Measurements from ENCODE around the gene AEN.
A peak's percentile ranks its signal among the peaks of the same experiment; 100 is the strongest.

Gene AEN

DNA sequence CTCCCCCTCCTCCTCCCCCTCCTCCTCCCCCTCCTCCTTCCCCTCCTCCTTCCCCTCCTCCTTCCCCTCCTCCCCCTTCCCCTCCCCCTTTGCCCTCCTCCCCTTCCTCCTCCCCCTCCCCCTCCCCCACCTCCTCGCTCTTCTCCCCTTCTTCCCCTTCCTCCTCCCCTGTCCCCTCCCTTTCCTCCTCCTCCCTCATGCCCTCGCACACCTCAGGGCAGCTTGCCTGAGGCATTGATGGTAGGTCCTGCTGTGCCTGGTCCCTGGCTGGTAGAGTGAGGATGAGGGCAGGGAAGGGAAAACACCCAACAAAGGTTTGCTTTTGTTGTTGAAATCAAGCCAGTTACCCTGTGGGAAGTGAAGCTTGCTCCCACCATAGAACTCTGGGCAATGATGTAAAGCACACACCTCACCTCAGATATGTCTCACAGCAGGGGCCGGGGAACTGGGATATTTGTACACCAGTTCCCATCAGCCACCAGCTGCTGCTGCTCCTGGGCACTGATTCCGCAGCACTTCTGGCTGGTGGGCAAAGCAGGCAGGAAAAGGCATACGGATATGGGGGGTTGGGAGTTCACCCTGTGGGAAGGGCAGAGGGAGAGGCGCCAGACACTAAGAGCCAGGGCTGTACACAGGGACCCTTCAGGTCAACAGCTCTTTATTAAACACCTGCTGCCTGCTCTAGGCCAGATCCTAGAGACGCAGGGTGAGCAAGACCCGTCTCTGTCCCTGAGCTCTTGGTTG is 31.5 kb downstream of the AEN start:
- DNase-seq, result peak; percentile 18 to 21

- DNase-seq, result peak; percentile 14 to 17
Observed at GRCh38 chr15:88653200-88654064, 32.3 kb downstream of the AEN start.

GRCh38 chr15:88654430-88655102 is 33.4 kb downstream of the AEN start:
- peak in 1 of 2 experiments; percentile 13 for DNase-seq

GRCh38 chr15:88655103-88655553 is 34.0 kb downstream of the AEN start:
- DNase-seq, result peak in 1 of 2 experiments; percentile 14

DNA sequence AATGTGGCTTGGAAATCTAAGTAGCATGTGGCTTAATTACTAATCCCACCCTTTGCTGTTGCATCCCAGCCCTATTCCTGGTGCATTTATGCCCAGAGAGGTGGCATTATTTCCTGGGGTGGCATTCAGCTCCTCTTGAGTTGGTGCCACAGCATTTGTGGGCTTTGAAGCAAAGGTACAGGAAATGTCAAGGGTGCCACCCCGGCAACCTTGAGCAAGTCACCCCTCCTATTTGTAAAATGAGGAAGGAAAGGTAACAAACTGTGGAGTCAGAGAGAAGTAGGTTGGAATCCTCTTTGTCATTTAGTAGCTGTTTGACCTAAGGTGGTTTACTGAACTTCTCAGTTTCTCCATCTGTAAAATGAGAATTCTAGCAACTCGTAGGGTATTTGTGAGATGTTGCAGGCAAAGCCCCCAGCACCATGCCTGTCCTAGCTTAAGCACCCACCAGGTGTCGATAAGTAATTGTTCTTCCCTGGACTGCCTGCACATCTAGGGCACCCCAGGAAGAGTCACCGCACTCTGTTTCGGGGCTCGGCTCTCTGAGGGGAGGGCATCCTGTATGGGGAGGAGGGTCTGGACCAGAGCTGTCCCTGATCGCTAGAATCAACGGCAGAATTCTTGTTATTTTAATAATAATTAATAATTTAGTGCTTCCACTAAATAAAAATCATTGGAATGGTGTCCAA is 34.8 kb downstream of the AEN start:
- peak in 1 of 2 experiments; percentile 15 for DNase-seq

DNA sequence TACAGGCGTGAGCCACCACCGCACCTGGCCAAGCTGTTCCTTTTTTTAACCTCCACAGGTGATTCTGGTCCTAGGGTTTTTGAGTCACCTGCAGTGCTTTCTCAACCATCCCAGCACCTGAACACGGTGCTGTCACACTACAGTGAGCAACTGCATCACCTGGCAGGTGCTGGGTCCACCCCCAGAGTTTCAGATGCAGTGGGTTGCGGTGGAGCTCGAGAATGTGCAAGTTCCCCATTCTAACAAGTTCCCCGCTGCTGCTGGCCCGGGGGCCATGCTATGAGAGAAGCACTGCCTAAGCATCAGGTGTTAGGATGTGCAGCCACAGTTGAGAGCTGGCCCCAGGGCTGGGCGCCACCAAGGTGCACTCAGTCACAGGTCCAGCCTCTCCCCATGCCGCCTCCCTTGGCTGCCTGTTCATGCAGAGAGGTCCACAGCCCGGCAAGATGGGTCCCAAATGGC is 35.7 kb downstream of the AEN start:
- no peak for DNase-seq

DNA sequence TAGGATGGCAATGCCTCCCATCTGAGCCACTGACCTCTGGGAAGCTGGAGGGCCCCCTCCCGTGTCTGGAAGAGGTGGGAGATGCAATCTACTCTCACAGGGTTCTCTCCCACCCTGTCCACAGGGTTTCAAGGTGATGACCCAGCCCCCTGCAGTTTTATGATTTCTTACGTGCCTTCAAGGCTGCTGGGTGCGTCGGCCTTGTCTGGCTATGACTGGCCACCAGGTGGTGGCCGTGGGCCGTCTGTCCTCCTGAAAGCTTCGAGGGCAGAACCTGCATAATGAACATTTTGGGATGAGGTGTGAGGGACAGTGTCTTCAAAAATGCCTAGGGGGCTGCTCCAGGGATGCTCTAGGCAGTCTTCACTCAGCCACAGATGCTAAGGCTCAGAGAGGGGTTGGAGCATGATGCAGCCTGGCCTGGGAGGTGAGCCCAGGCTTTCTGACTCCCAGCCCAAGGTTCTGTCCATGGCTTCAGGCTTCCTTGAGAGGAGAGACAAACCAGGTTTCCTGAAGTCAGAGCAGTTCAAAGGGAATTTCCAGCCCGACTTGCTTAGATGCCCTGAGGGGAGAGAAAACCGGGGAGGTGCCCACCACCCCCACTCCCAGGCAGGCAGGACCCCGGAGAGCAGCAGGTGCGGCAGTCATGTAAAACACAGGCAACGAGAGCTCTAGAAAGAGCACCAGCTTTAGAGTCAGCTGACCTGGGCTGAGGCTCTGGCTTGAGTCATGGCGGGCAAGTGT is 36.4 kb downstream of the AEN start:
- DNase-seq, result no peak

DNA sequence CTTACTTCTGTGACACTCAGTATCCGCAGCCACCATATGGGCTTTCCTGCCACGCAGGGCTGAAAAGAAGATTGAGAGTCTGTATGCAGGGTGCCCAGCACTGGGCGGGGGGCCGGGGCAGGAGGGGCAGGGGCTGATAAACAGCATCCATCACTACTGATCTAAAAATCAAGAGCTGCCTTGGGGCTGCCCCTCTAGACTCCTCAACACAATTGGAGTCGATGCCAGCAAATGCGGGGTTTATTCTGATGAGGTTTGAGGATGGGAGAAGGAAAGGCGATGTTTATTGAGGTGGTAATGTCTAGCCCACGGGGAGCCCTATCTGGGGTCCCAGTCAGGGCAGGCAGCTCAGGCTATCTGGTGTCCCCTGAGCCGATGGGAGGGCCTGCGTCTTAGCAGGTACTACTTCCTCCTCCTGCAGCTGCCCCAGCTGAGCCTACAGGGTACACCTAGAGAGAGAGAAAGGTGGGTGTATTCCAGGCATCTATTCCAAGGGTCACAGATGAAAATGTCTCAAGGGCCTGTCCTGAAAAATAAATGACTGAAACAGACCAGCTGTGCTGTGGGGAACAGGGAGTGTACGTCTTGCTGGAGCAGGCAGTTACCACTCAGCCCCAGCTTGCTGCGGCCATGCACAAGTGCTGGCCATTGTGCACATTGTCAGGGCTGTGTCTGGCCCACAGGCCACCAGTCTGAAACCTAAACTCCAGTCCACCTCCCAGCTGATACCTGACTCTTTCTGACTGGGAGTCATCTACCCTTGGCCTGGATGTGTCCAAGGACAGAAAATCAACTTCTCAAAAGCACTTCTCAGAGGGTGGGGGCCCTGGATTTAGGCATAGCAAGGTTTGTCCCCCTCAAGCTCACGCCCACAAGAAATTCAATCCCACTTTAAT is 37.2 kb downstream of the AEN start:
- no peak for DNase-seq

GRCh38 chr15:88658972-88659931 is 38.1 kb downstream of the AEN start:
- DNase-seq, result no peak

GRCh38 chr15:88661041-88661700 is 40.0 kb downstream of the AEN start:
- DNase-seq, result no peak

GRCh38 chr15:88661761-88662556 is 40.8 kb downstream of the AEN start:
- DNase-seq, result no peak

GRCh38 chr15:88663141-88663621 is 42.0 kb downstream of the AEN start:
- no peak for DNase-seq

DNA sequence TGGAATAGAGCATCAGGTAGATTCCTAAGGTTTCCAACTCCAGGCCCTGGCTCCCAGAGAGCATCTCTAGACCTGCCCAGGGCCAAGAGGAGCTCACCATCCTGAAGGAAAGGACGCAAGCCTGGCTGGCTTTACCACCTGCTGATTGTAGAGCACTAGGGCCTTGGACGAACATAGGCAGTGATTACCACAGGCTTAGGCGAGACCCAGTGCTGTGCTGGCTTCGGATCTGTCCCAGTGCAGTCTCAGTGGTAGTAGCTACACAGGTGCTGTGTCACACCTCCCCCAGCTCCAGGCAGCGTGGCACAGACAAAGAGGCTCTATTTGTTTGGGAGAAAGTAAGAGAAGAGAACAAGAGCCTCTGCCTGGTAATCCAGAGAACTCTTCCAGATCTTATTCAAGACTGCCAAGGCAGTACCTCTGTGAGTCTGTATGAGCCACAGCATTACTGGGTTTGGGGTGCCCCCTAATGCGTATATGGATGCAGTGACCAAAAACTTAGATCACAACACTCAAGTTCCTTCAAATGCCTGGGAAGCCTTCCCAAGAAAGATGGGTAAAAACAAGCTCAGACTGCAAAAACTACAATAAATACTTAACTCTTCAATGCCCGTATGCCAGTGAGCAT is 43.1 kb downstream of the AEN start:
- peak in 1 of 2 experiments; percentile 49 for DNase-seq

DNA sequence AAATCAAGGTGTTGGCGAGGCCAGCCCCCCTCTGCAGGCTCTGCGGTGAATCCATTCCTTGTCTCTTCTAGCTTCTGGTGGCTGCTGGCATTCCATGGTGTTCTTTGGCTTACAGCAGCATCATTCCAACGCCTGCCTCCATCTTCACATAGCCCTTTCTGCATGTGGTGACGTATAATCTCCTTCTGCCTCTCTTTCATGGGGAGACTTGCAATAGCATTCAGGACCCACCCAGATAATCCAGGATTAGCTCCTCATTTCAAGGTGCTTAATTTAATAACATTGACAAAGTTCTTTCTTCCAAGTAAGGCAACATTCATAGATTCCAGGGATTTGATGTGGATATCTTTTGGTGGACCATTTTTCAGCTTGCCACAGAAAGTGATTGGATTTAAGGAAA is 53.5 kb downstream of the AEN start:
- no peak for DNase-seq

- DNase-seq, result no peak
Observed at GRCh38 chr15:88678755-88679154, 57.6 kb downstream of the AEN start.

DNA sequence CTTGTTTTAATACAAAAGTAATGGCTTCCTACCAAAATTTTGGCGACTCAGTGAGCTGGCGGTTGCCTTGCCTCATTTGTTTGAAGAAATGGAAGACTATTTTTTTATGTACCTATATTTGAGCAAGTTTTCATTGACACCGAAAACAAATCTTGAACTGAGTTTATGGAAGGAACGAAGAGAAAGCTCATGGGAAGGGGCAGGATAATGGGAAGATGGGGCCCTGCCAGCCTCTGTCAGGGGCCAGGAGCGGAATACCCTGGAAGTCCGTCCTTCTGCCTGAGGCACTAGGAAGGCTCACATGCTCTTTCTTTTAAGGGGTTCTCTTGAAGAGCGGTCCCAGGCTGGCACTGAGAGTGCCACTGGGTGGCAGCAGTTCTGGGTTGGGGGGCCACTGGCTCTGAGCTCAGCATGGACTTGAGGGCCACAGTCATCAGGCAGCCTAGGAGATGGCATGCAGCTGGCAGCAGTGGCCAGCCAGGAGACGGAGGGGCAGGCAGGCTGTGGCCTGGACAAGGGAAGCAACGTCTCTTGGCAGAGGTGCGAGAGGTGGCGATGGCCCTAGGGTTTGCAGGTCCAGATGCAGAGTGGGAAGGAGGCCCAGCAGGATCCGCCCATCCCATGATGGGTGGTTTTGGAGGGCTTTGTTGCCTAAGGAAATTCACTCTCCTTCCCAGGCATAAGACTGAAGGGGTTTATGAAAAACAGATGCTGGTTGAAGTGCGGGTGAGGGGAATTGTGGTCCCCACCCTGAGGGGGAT is 59.3 kb downstream of the AEN start:
- no peak for DNase-seq

All from activated T-cell treated with anti-CD3 and anti-CD28 coated beads, Interleukin-2, amount 50 U/mL, for 48 hours (primary cell).